HEK293T (cell line): Measurements from ENCODE around the gene HDX.
"Not testable (repeated sequence)": the region's sequence is repeated elsewhere in the genome, so short reads cannot be mapped to it uniquely, and the experiment has no call there.

Experiments
- CTCF ChIA-PET: fragments of 350-600 bp; formaldehyde crosslinking; extraction: SDS; loops from one replicate; lab custom pipeline; 2021; ENCODE audit warnings: antibody characterized with exemption, inconsistent platforms; lab: Yijun Ruan, JAX
- POLR2A ChIA-PET: fragments of 350-600 bp; formaldehyde crosslinking; extraction: SDS; loops from one replicate; lab custom pipeline; 2020; ENCODE audit warnings: antibody characterized with exemption, inconsistent platforms; lab: Yijun Ruan, JAX
- DNase-seq: peaks from one replicate; pipeline ENCODE4 v3.0.0; 2012; ENCODE audit warnings: mixed read lengths; ENCODE audit errors: extremely low spot score
- ARNT ChIP-seq: fragments of 450-650 bp; IDR thresholded peaks from 2 replicates; pipeline ENCODE4 v1.6.1; 2017; ENCODE audit warnings: mild to moderate bottlenecking
- BHLHE40 ChIP-seq: fragments of 450-650 bp; IDR thresholded peaks from 2 replicates; pipeline ENCODE4 v1.6.1; 2016; ENCODE audit warnings: mild to moderate bottlenecking, moderate library complexity, borderline replicate concordance
- CTBP1 ChIP-seq: fragments of 450-650 bp; IDR thresholded peaks from 2 replicates; pipeline ENCODE4 v1.6.1; 2016; ENCODE audit warnings: borderline replicate concordance
- ELF4 ChIP-seq: fragments of 450-650 bp; IDR thresholded peaks from 2 replicates; pipeline ENCODE4 v1.6.1; 2017; ENCODE audit warnings: antibody characterized with exemption
- FOXA1 ChIP-seq: fragments of 450-650 bp; IDR thresholded peaks from 2 replicates; pipeline ENCODE4 v1.6.1; 2016; ENCODE audit warnings: mild to moderate bottlenecking
- FOXK2 ChIP-seq: fragments of 450-650 bp; IDR thresholded peaks from 2 replicates; pipeline ENCODE4 v1.6.1; 2016; ENCODE audit warnings: mild to moderate bottlenecking
- FOXM1 ChIP-seq: fragments of 450-650 bp; IDR thresholded peaks from 2 replicates; pipeline ENCODE4 v1.6.1; 2017; ENCODE audit warnings: mild to moderate bottlenecking, borderline replicate concordance
- HDGF ChIP-seq: fragments of 450-650 bp; IDR thresholded peaks from 2 replicates; pipeline ENCODE4 v1.6.1; 2017; ENCODE audit warnings: antibody characterized with exemption, borderline replicate concordance
- L3MBTL2 ChIP-seq: fragments of 450-650 bp; conservative IDR thresholded peaks from 2 replicates; pipeline ENCODE4 v1.6.1; 2016; ENCODE audit warnings: mild to moderate bottlenecking
- LEF1 ChIP-seq: fragments of 450-650 bp; IDR thresholded peaks from 2 replicates; pipeline ENCODE4 v1.6.1; 2017; ENCODE audit warnings: mild to moderate bottlenecking, borderline replicate concordance
- NFRKB ChIP-seq: fragments of 450-650 bp; IDR thresholded peaks from 2 replicates; pipeline ENCODE4 v1.6.1; 2016; ENCODE audit warnings: mild to moderate bottlenecking, moderate library complexity
- SP1 ChIP-seq: fragments of 450-650 bp; IDR thresholded peaks from 2 replicates; pipeline ENCODE4 v1.6.1; 2017
- SUZ12 ChIP-seq: fragments of 450-650 bp; IDR thresholded peaks from 2 replicates; pipeline ENCODE4 v1.6.1; 2016; ENCODE audit warnings: mild to moderate bottlenecking
- TARDBP ChIP-seq: fragments of 450-650 bp; IDR thresholded peaks from 2 replicates; pipeline ENCODE4 v1.6.1; 2016
- ZNF384 ChIP-seq: fragments of 450-650 bp; IDR thresholded peaks from 2 replicates; pipeline ENCODE4 v1.6.1; 2016
- TF ChIP-seq, protein P1 (sequence below): fragments of 450-650 bp; IDR thresholded peaks from 2 replicates; pipeline ENCODE4 v1.6.1; 2016

HDX gene, protein sequence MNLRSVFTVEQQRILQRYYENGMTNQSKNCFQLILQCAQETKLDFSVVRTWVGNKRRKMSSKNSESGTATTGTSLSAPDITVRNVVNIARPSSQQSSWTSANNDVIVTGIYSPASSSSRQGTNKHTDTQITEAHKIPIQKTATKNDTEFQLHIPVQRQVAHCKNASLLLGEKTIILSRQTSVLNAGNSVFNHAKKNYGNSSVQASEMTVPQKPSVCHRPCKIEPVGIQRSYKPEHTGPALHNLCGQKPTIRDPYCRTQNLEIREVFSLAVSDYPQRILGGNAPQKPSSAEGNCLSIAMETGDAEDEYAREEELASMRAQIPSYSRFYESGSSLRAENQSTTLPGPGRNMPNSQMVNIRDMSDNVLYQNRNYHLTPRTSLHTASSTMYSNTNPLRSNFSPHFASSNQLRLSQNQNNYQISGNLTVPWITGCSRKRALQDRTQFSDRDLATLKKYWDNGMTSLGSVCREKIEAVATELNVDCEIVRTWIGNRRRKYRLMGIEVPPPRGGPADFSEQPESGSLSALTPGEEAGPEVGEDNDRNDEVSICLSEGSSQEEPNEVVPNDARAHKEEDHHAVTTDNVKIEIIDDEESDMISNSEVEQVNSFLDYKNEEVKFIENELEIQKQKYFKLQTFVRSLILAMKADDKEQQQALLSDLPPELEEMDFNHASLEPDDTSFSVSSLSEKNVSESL

DNA sequence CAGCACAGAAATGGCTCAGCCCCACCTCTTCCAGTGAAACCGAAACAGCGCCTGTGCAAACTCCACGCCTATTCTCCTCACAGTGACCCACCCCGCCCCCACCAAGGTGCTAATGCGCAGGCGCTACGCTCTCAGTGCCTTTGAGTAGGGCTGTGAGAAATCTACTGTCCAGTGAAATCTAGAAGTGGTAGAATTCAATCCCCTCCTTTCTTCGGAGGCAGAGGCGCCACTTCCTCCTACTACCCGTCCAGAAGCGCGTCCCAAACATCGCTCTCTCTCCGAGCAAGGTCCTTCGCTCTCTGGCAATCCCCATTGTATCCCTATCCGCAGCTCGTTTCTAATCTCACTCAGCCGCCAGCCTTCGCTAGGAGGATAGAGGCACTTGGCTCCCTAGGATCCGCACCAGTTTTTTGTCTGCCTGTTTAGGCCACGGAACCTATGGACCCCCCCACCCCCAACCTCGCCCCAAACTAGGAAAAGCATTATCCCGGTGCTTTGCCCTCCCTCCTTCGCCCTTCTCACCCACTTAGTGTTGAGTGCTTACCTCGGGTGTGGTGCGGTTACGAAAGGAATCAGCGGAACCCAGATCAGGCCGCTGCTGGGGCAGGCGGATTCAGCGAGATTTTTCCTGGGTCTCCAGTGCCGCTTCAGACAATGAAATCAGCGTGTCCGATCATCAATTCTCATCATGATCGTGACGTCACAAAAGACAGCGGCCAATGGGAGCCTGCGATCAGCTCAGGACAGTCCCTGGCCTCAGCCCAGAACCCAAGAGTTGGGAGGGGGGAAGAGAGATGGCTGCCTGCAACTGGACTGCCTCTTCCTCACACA, at the start of gene HDX:
HDX (minus strand) TSS at position 656 of the 831 bp plus-strand sequence. CDS start 27,056 bp downstream, outside the sequence.
- CTCF ChIA-PET, result no interaction called here
- peak; percentile 72 for DNase-seq
- POLR2A ChIA-PET, result no interaction called here
- TF ChIP-seq L3MBTL2, result peak; percentile 46
- TF ChIP-seq ZNF384, result no peak
- TF ChIP-seq HDGF, result no peak
- TF ChIP-seq TARDBP, result no peak
- no peak for TF ChIP-seq FOXM1
- TF ChIP-seq FOXA1, result no peak

DNA sequence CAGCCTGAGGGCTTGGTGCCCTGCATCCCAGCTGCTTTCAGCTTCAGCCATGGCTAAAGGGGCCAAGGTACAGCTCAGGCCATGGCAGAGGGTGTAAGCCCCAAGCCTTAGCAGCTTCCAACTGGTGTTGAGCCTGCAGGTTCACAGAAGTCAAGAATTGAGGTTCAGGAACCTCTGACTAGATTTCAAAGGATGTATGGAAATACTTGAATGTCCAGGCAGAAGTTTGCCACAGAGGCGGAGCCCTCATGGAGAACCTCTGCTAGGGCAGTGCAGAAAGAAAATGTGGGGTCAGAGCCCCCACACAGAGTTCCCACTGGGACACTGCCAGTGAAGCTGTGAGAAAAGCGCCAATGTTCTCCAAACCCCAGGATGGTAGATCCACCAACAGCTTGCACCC, 39.1 kb upstream of the HDX start:
- DNase-seq, CTCF ChIA-PET, POLR2A ChIA-PET: not testable (repeated sequence)

DNA sequence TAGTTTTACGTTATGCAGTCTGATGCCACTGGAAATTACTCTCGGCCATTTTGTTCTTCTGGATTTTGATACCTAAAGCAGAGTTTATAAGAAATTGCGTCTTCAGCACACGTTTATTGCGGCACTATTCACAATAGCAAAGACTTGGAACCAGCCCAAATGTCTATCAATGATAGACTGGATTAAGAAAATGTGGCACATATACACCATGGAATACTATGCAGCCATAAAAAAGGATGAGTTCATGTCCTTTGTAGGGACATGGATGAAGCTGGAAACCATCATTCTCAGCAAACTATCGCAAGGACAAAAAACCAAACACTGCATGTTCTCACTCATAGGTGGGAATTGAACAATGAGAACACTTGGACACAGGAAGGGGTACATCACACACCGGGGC, 35.4 kb upstream of the HDX start:
- CTCF ChIA-PET, DNase-seq, POLR2A ChIA-PET: not testable (repeated sequence)

DNA sequence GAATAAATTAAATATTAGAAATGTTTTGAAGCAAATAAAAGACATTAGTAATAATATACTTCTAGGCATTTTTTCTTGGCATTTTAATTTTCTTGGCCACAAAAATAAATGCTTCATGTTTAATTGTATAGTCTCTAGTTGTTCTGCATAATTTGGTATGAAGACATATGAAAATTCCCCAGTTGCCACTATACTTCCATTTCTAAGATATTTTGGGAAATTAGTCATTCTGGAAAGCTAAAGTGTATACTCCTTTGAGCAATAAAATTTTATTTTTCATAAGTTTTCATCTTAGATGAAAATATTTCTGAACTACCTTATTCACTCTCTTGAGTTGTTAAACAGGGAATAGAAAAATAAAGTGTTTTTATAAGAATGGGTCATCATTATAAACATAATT, 13.8 kb downstream of the HDX start:
- ChIA-PET CTCF (no interaction called here), POLR2A (no interaction called here)
- no peak for DNase-seq
- TF ChIP-seq ZNF384, result no peak
- TF ChIP-seq ARNT, result no peak
- TF ChIP-seq LEF1, result no peak
- TF ChIP-seq ELF4, result no peak
- no peak for TF ChIP-seq FOXA1
- TF ChIP-seq FOXK2, result no peak
- no peak for TF ChIP-seq NFRKB
- TF ChIP-seq SUZ12, result no peak
- no peak for TF ChIP-seq HDGF
- TF ChIP-seq FOXM1, result no peak
- no peak for TF ChIP-seq BHLHE40
- TF ChIP-seq L3MBTL2, result no peak
- TF ChIP-seq CTBP1, result no peak
- no peak for TF ChIP-seq SP1

DNA sequence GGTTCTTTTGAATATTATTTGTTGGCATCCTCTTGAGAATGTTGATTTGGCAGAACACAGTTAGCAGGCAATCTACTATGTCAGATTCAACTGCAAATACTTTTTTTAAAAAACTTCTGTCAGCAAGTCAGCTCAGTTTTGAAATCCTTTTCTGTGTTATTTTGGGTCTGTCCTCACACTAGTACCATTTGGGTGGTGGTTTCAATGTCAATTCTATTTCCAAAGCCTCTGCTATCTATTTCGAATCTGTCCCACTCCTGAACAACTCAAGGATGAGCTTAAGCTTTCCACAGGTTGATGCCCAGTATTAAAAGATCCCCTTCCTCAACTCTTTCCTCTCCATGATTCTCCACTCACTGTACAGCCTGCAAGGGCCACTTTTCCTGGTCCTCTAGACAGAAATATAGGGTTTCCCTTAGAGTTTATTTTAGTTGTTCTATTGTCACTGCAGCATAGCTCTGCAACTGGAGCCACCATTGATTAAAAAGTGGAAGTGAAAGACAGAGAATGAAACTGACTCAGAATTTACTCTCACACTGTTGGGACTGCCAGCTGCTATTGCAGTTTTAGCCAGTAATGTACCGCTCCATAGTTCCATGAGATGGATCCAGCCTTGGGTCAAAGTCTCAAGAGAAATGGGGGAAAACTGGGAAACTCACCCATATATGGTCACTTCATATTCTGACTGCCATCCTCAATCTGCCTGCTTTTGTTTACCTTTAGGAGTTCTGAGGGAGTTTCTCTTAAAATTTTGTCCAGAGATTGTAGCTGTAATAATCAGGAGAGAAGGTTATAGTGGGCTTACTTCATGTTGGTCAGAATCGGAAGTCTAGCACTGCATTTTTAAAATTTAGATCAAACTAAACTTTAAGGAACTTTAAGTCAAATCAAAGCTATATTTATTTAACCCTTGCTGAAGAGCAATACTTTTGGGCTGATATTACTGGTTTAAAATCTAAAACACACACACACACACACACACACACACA, 14.6 kb downstream of the HDX start:
- POLR2A ChIA-PET, result no interaction called here
- DNase-seq, result no peak
- no peak for TF ChIP-seq CTBP1
- TF ChIP-seq FOXA1, result no peak
- TF ChIP-seq, protein P1, sequence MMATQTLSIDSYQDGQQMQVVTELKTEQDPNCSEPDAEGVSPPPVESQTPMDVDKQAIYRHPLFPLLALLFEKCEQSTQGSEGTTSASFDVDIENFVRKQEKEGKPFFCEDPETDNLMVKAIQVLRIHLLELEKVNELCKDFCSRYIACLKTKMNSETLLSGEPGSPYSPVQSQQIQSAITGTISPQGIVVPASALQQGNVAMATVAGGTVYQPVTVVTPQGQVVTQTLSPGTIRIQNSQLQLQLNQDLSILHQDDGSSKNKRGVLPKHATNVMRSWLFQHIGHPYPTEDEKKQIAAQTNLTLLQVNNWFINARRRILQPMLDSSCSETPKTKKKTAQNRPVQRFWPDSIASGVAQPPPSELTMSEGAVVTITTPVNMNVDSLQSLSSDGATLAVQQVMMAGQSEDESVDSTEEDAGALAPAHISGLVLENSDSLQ, result no peak
- no peak for TF ChIP-seq ZNF384
- TF ChIP-seq L3MBTL2, result no peak
- TF ChIP-seq HDGF, result no peak
- CTCF ChIA-PET, result interaction anchor here (0.7 kb wide), 1 partner anchor 15 kb away, joined by 3 read pairs; no protein-coding TSS in a partner anchor

DNA sequence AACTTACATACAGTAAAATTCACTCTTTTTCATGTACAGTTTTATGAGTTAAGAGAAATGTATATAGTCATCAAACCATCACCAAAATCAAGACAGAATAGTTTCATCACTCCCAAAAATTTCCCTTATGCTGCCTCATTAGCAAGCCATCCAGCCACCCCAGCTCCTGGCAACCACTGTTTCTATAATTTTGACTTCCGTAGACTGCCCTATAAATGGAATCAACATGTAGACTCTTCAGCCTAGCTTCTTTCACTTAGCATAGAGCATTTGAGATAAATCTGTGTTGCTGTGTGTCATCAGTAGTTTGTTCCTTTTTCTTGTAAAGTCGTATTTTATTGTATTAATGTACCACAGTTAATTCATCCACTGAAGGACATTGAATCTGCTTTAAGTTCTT, 23.2 kb downstream of the HDX start:
- ChIA-PET CTCF (no interaction called here), POLR2A (no interaction called here)
- DNase-seq, result no peak
- TF ChIP-seq FOXM1, result no peak
- TF ChIP-seq ARNT, result no peak
- no peak for TF ChIP-seq FOXA1
- TF ChIP-seq BHLHE40, result no peak
- no peak for TF ChIP-seq L3MBTL2
- no peak for TF ChIP-seq SP1
- no peak for TF ChIP-seq SUZ12
- TF ChIP-seq CTBP1, result no peak
- no peak for TF ChIP-seq FOXK2

DNA sequence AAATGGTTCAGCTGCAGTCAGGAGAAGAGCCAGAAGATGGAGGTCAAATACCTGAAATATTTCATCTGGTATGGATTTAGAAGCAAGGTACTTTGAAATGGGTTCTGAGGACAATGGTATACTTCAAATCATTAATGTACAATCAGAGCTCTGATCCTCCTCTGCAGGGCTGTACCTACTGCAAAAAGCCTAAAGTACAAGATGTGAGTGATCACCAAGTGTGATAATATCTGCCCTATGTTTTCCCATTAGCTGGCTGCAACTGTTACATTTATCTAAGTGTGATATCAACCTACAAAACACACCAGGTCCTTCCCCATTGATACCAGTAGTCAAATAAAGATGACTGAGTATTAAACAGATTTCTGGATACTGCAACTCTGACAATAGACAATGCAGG, 25.1 kb downstream of the HDX start:
- TF ChIP-seq NFRKB (no peak), FOXA1 (no peak), FOXK2 (no peak), SP1 (no peak), LEF1 (no peak), SUZ12 (no peak)
- no peak for DNase-seq
- ChIA-PET CTCF (no interaction called here), POLR2A (no interaction called here)
